Astrocyte (in vitro differentiated cells and primary cell): ENCODE results near the gene SMPDL3A. TPM values are rescaled to one million over a fixed set of nuclear protein-coding genes. Genes with fewer than 3 reads are reported as not detected.

Experiments
- DNase-seq: peaks from one replicate; pipeline ENCODE4 v3.0.0-alpha.2; 2010; ENCODE audit warnings: low read depth
- FAIRE-seq: peaks from 2 replicates; lab custom pipeline; 2011; peaks lifted over from hg19 to GRCh38; lab: Jason Lieb, UNC
- H2AFZ ChIP-seq: 2 replicates; pipeline ENCODE4 v1.6.0; 2012; ENCODE audit warnings: low read depth, low read length, inconsistent platforms
- H3K27ac ChIP-seq: 2 replicates; pipeline ENCODE4 v1.5.1; 2011; ENCODE audit warnings: low read depth, low read length, inconsistent platforms
- H3K27me3 ChIP-seq: 2 replicates; pipeline ENCODE4 v1.6.0; 2011; ENCODE audit warnings: low read length, inconsistent platforms; ENCODE audit not compliant: insufficient read depth
- H3K36me3 ChIP-seq: 2 replicates; pipeline ENCODE4 v1.5.1; 2011; ENCODE audit warnings: low read length, inconsistent platforms; ENCODE audit not compliant: insufficient read depth
- H3K4me1 ChIP-seq: 2 replicates; pipeline ENCODE4 v1.5.1; 2011; ENCODE audit warnings: low read length, inconsistent platforms; ENCODE audit not compliant: insufficient read depth
- H3K4me2 ChIP-seq: 2 replicates; pipeline ENCODE4 v1.6.0; 2012; ENCODE audit warnings: low read length, inconsistent platforms
- H3K4me3 ChIP-seq: 2 replicates; pipeline ENCODE4 v1.5.1; 2011; ENCODE audit warnings: low read depth, mild to moderate bottlenecking, low read length, inconsistent platforms; ENCODE audit not compliant: insufficient read depth
- H3K79me2 ChIP-seq: 2 replicates; pipeline ENCODE4 v1.6.0; 2012; ENCODE audit warnings: mild to moderate bottlenecking, low read length, inconsistent platforms; ENCODE audit not compliant: insufficient read depth
- H3K9ac ChIP-seq: 2 replicates; pipeline ENCODE4 v1.6.0; 2012; ENCODE audit warnings: mild to moderate bottlenecking, low read length, inconsistent platforms
- H3K9me3 ChIP-seq: 2 replicates; pipeline ENCODE4 v1.5.1; 2012; ENCODE audit warnings: low read depth, mild to moderate bottlenecking, low read length, inconsistent platforms; ENCODE audit not compliant: insufficient read depth
- H4K20me1 ChIP-seq: 2 replicates; pipeline ENCODE4 v1.6.0; 2012; ENCODE audit warnings: low read length, inconsistent platforms; ENCODE audit not compliant: insufficient read depth
- H3K27ac Mint-ChIP-seq: one replicate; pipeline ENCODE4 v1.8.0; 2021; ENCODE audit warnings: mild to moderate bottlenecking, mixed read lengths; ENCODE audit not compliant: unreplicated experiment
- H3K27me3 Mint-ChIP-seq: one replicate; pipeline ENCODE4 v1.8.0; 2021; ENCODE audit warnings: low read depth, mixed read lengths; ENCODE audit not compliant: unreplicated experiment
- H3K36me3 Mint-ChIP-seq: one replicate; pipeline ENCODE4 v1.8.0; 2021; ENCODE audit warnings: low read depth, mixed read lengths; ENCODE audit not compliant: unreplicated experiment
- H3K4me1 Mint-ChIP-seq: one replicate; pipeline ENCODE4 v1.8.0; 2021; ENCODE audit warnings: low read depth, mixed read lengths; ENCODE audit not compliant: unreplicated experiment
- H3K4me3 Mint-ChIP-seq: one replicate; pipeline ENCODE4 v1.8.0; 2021; ENCODE audit warnings: mild to moderate bottlenecking, moderate library complexity, mixed read lengths; ENCODE audit not compliant: unreplicated experiment
- H3K9me3 Mint-ChIP-seq: one replicate; pipeline ENCODE4 v1.8.0; 2021; ENCODE audit warnings: mild to moderate bottlenecking, mixed read lengths; ENCODE audit not compliant: unreplicated experiment
- CTCF ChIP-seq: IDR thresholded peaks from 2 replicates; pipeline ENCODE4 v1.5.1; 2011; ENCODE audit warnings: low read depth, mild to moderate bottlenecking, inconsistent platforms, low read length, moderate library complexity; ENCODE audit not compliant: insufficient read depth
- EZH2 ChIP-seq: IDR thresholded peaks from 2 replicates; pipeline ENCODE4 v1.6.1; 2012; ENCODE audit warnings: mild to moderate bottlenecking, low read length, inconsistent platforms; ENCODE audit not compliant: insufficient read depth
- total RNA-seq: library from RNA; stranded (reverse); gene quantifications from 2 replicates; pipeline ENCODE4 v1.2.1, GENCODE V29; 2021

SMPDL3A gene
- total RNA-seq, 1 donor from 2014 or later: 7.3 TPM

- no peaks in the 10 kb centered on the region for H3K36me3 ChIP-seq
- no peak overlapping the region for H3K4me2 ChIP-seq
- H3K27me3 Mint-ChIP-seq: no peaks in the 10 kb centered on the region
- H3K9me3 ChIP-seq: no peaks in the 10 kb centered on the region
- no peak overlapping the region for H3K27ac ChIP-seq
- FAIRE-seq (no peak), DNase-seq (no peak)
- TF ChIP-seq CTCF: no peak
- no peak for TF ChIP-seq EZH2
- H3K4me1 Mint-ChIP-seq: peaks cover 15% of the 10 kb centered on the region
- H3K4me3 Mint-ChIP-seq: no peak overlapping the region
- H3K36me3 Mint-ChIP-seq: peaks cover 2% of the 10 kb centered on the region
- no peaks in the 10 kb centered on the region for H4K20me1 ChIP-seq
- H3K9ac ChIP-seq: no peak overlapping the region
- H3K9me3 Mint-ChIP-seq: no peaks in the 10 kb centered on the region
- H3K79me2 ChIP-seq: no peaks in the 10 kb centered on the region
- peaks cover 26% of the 10 kb centered on the region for H3K4me1 ChIP-seq
- no peak overlapping the region for H2AFZ ChIP-seq
- no peak overlapping the region for H3K27ac Mint-ChIP-seq
- no peaks in the 10 kb centered on the region for H3K27me3 ChIP-seq
- H3K4me3 ChIP-seq: no peak overlapping the region
Measured at GRCh38 chr6:122799916-122800686, 11.0 kb downstream of the SMPDL3A start.

DNA sequence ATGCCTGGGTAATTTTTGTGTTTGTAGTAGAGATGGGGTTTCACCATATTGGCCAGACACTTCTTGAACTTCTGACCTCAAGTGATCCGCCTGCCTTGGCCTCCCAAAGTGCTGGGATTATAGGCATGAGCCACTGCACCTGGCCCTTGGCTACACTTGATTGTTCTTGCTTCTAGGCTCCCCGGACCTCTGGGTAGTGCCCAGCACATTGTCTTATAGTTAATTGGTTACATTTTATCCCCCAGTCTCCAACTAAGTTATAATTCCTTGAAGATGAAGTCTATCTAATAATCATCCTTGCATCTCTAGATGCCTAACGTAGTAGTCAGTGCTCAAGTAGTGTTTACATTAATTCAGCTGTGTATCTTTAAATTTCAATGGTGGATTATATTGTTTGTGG is 11.8 kb downstream of the SMPDL3A start:
- Mint-ChIP-seq H3K27me3 (no peaks in the 10 kb centered on the region), H3K27ac (no peak overlapping the region), H3K4me1 (peaks cover 15% of the 10 kb centered on the region), H3K9me3 (no peaks in the 10 kb centered on the region), H3K36me3 (peaks cover 2% of the 10 kb centered on the region), H3K4me3 (no peak overlapping the region)
- no peaks in the 10 kb centered on the region for H3K9me3 ChIP-seq
- H4K20me1 ChIP-seq: no peaks in the 10 kb centered on the region
- H2AFZ ChIP-seq: no peak overlapping the region
- no peak for FAIRE-seq
- H3K9ac ChIP-seq: no peak overlapping the region
- no peaks in the 10 kb centered on the region for H3K36me3 ChIP-seq
- peaks cover 26% of the 10 kb centered on the region for H3K4me1 ChIP-seq
- H3K4me3 ChIP-seq: no peak overlapping the region
- TF ChIP-seq EZH2 (no peak), CTCF (no peak)
- no peak for DNase-seq
- H3K27me3 ChIP-seq: no peaks in the 10 kb centered on the region
- no peaks in the 10 kb centered on the region for H3K79me2 ChIP-seq
- H3K27ac ChIP-seq: no peak overlapping the region
- no peak overlapping the region for H3K4me2 ChIP-seq

GRCh38 chr6:122801397-122801796 is 12.3 kb downstream of the SMPDL3A start:
- Histone ChIP-seq H3K9ac (no peak overlapping the region), H3K9me3 (no peaks in the 10 kb centered on the region), H4K20me1 (no peaks in the 10 kb centered on the region), H3K4me2 (no peak overlapping the region), H3K79me2 (no peaks in the 10 kb centered on the region), H3K27ac (no peak overlapping the region), H3K4me3 (no peak overlapping the region), H3K27me3 (no peaks in the 10 kb centered on the region), H2AFZ (no peak overlapping the region), H3K4me1 (peaks cover 26% of the 10 kb centered on the region), H3K36me3 (peaks cover 2% of the 10 kb centered on the region)
- Mint-ChIP-seq H3K4me3 (no peak overlapping the region), H3K36me3 (peaks cover 2% of the 10 kb centered on the region), H3K4me1 (peaks cover 15% of the 10 kb centered on the region), H3K27ac (no peak overlapping the region), H3K9me3 (no peaks in the 10 kb centered on the region), H3K27me3 (no peaks in the 10 kb centered on the region)
- no peak for FAIRE-seq
- TF ChIP-seq EZH2 (no peak), CTCF (no peak)
- no peak for DNase-seq
